HuH-7 (cell line): Measurements from ENCODE around the gene CD44.

Experiments
- DNase-seq: peaks from one replicate; pipeline ENCODE4 v3.0.0; 2011; ENCODE audit warnings: low spot score

Gene CD44

GRCh38 chr11:35158701-35159510 is 19.9 kb downstream of the CD44 start:
- DNase-seq = no peak

- no peak for DNase-seq
Observed at GRCh38 chr11:35160246-35160824, 21.4 kb downstream of the CD44 start.

GRCh38 chr11:35160902-35161597 is 22.1 kb downstream of the CD44 start:
- no peak for DNase-seq

- no peak for DNase-seq
Observed at GRCh38 chr11:35162745-35163144, 23.8 kb downstream of the CD44 start.

GRCh38 chr11:35163209-35163608 is 24.2 kb downstream of the CD44 start:
- DNase-seq = no peak

- no peak for DNase-seq
Observed at GRCh38 chr11:35163702-35164496, 24.9 kb downstream of the CD44 start.

GRCh38 chr11:35165030-35165422 is 26.1 kb downstream of the CD44 start:
- DNase-seq = no peak

GRCh38 chr11:35165423-35166368 is 26.7 kb downstream of the CD44 start:
- DNase-seq = no peak

GRCh38 chr11:35166369-35167360 is 27.7 kb downstream of the CD44 start:
- no peak for DNase-seq

GRCh38 chr11:35167426-35167954 is 28.5 kb downstream of the CD44 start:
- DNase-seq = no peak

GRCh38 chr11:35168671-35169070 is 29.7 kb downstream of the CD44 start:
- DNase-seq = no peak

- no peak for DNase-seq
Observed at GRCh38 chr11:35169112-35169511, 30.1 kb downstream of the CD44 start.

GRCh38 chr11:35169754-35170153 is 30.8 kb downstream of the CD44 start:
- no peak for DNase-seq

GRCh38 chr11:35170503-35170902 is 31.5 kb downstream of the CD44 start:
- DNase-seq = no peak

- no peak for DNase-seq
Observed at GRCh38 chr11:35171226-35171625, 32.3 kb downstream of the CD44 start.

GRCh38 chr11:35173011-35173511 is 34.1 kb downstream of the CD44 start:
- DNase-seq = peak; percentile 12

- DNase-seq = no peak
Observed at GRCh38 chr11:35173616-35174566, 34.9 kb downstream of the CD44 start.

- no peak for DNase-seq
Observed at GRCh38 chr11:35174666-35175065, 35.7 kb downstream of the CD44 start.
